ENCODE data around the gene PIAS1. TPM values are rescaled to one million over a fixed set of nuclear protein-coding genes. Genes with fewer than 3 reads are reported as not detected.

PIAS1 gene
- total and polyA plus RNA-seq, 9 of the 15 experiments (the other 6 are each of a cell fraction or from before 2014, with no cell fraction given): 18.0 to 59.1 (median 28.5) TPM

- Histone ChIP-seq H3K9me3 (replicated peaks; ENCODE audit: control insufficient read depth, insufficient read depth, low read depth, low read length) (no peaks in the 10 kb centered on the region), H3K27ac (ENCODE audit: extremely low read depth, low read depth, low read length) (no peak overlapping the region), H3K9ac (ENCODE audit: insufficient read depth in 1 of 2, low read depth in 2 of 2, low read length in 2 of 2) (peak overlapping the region in 1 of 2 experiments; percentile 80; a peak in 2 of 4 replicates), H4K20me1 (replicated peaks; ENCODE audit: control insufficient read depth, insufficient read depth, low read length) (no peaks in the 10 kb centered on the region), H3K36me3 (ENCODE audit: control insufficient read depth, insufficient read depth, low read length) (peaks cover 33% of the 10 kb centered on the region; the same call in 2 of the 3 replicates), H3K27me3 (ENCODE audit: control insufficient read depth in 2 of 2, insufficient read depth in 2 of 2, low read length in 2 of 2) (no peaks in the 10 kb centered on the region), H3K4me2 (ENCODE audit: insufficient read depth, low read length) (no peak overlapping the region), H3K4me1 (replicated peaks in 1 of 2; ENCODE audit: control insufficient read depth in 2 of 2, insufficient read depth in 2 of 2, low read length in 2 of 2) (peaks cover 10 to 33% of the 10 kb centered on the region in 2 experiments), H3K9me1 (ENCODE audit: control insufficient read depth, insufficient read depth, low read length) (no peaks in the 10 kb centered on the region), H3K79me2 (ENCODE audit: control insufficient read depth, insufficient read depth, low read length) (peaks cover 28% of the 10 kb centered on the region), H2AFZ (ENCODE audit: low read depth, low read length) (no peak overlapping the region), H3K4me3 (no peak overlapping the region)
- ATAC-seq: no peak
- 89% methylated on average over 6 of the region's 7 CpGs for WGBS (ENCODE audit: insufficient coverage, low coverage, missing lambda C conversion rate)
- ChIA-PET CTCF (ENCODE audit: low intra/inter-chr PET ratio) (no interaction called here), POLR2A (interaction anchor here (1.1 kb wide), 1 partner anchor 8 kb away, joined by 4 read pairs; no protein-coding TSS in a partner anchor)
- no peak for FAIRE-seq
- BruUV-seq (replicated peaks): no TSS peak
- intact Hi-C loops (cut with micrococcal nuclease): no loop called here
- DNase-seq (ENCODE audit: extremely low read depth in 1 of 4, low spot score in 3 of 4): no peak
- TF ChIP-seq, protein P1, sequence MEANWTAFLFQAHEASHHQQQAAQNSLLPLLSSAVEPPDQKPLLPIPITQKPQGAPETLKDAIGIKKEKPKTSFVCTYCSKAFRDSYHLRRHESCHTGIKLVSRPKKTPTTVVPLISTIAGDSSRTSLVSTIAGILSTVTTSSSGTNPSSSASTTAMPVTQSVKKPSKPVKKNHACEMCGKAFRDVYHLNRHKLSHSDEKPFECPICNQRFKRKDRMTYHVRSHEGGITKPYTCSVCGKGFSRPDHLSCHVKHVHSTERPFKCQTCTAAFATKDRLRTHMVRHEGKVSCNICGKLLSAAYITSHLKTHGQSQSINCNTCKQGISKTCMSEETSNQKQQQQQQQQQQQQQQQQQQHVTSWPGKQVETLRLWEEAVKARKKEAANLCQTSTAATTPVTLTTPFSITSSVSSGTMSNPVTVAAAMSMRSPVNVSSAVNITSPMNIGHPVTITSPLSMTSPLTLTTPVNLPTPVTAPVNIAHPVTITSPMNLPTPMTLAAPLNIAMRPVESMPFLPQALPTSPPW (CRISPR knock-in tag; IDR thresholded peaks at IDR 0.05): no peak
- TF ChIP-seq CREB1 (IDR thresholded peaks at IDR 0.05) (no peak), CREB1 (CRISPR knock-in tag; IDR thresholded peaks at IDR 0.05) (no peak), CTCFL (IDR thresholded peaks at IDR 0.05; ENCODE audit: borderline replicate concordance, insufficient read depth, low read depth, low read length, poor library complexity, severe bottlenecking) (no peak), ETV1 (tag; conservative IDR thresholded peaks at IDR 0.05; ENCODE audit: low read depth) (no peak)
- in situ Hi-C loops (cut with MboI): no loop called here
Measured at GRCh38 chr15:68201153-68201878, 147.2 kb downstream of the PIAS1 start.

Data from K562 (cell line).